K562 (cell line): ENCODE data around the gene COQ9. TPM values are rescaled to one million over a fixed set of nuclear protein-coding genes. Genes with fewer than 3 reads are reported as not detected.

ENCODE experiments used
- ATAC-seq: fragments of 200-7000 bp; cut with Tn5 transposase; 3 replicates; pipeline ENCODE4 v1.9.1; 2020; ENCODE audit warnings: moderate library complexity
- BruUV-seq: library from RNA; stranded (reverse); fragments of 400-500 nt; replicated peaks from 2 replicates; lab custom pipeline; 2021; lab: Mats Ljungman, UMichigan
- CTCF ChIA-PET: fragments of 300-600 bp; formaldehyde crosslinking; extraction: SDS; loops from one replicate; lab custom pipeline; 2021; ENCODE audit warnings: low intra/inter-chr PET ratio; lab: Yijun Ruan, JAX
- POLR2A ChIA-PET: fragments of 300-600, 350-650 bp; sonication (Branson Sonifier 250); formaldehyde crosslinking; extraction: SDS; loops from one replicate; lab custom pipeline; 2021; ENCODE audit warnings: antibody characterized with exemption, inconsistent platforms; lab: Yijun Ruan, JAX
- DNase-seq, 4 experiments: peaks; one replicate each; pipeline versions ENCODE4 v3.0.0 to v3.0.0-alpha.2; 2011 to 2018; ENCODE audit warnings: low spot score in 3 of 4, mixed read lengths in 3 of 4; ENCODE audit errors: extremely low read depth in 1 of 4
- FAIRE-seq: peaks from 2 replicates; lab custom pipeline; 2011; peaks lifted over from hg19 to GRCh38; lab: Jason Lieb, UNC
- H2AFZ ChIP-seq: 2 replicates; pipeline ENCODE4 v1.6.0; 2011; ENCODE audit warnings: low read depth, low read length, control low read depth, inconsistent platforms
- H3K27ac ChIP-seq: fragments of 200-600 bp; 3 replicates; pipeline ENCODE4 v1.8.0; 2011; ENCODE audit warnings: low read depth, mild to moderate bottlenecking, control low read depth, inconsistent platforms, low read length, moderate library complexity, mixed read lengths; ENCODE audit errors: extremely low read depth
- H3K27me3 ChIP-seq, 2 experiments: fragments of 300-600 bp in 1 of 2; 2 replicates in 1 of 2; 3 replicates in 1 of 2; pipeline versions ENCODE4 v1.6.0 to v1.8.0; 2011; ENCODE audit warnings: inconsistent platforms in 2 of 2, low read length in 2 of 2, mild to moderate bottlenecking in 1 of 2, mixed read lengths in 1 of 2, moderate library complexity in 1 of 2; ENCODE audit not compliant: control insufficient read depth in 2 of 2, insufficient read depth in 2 of 2
- H3K36me3 ChIP-seq: fragments of 300-600 bp; 3 replicates; pipeline ENCODE4 v1.8.0; 2011; ENCODE audit warnings: mild to moderate bottlenecking, low read length, inconsistent platforms; ENCODE audit not compliant: control insufficient read depth, insufficient read depth
- H3K4me1 ChIP-seq, 2 experiments: fragments of 200-600 bp in 1 of 2; replicated peaks in 1 of 2; 2 replicates in 1 of 2; 3 replicates in 1 of 2; pipeline versions ENCODE4 v1.5.1 to v1.8.0; 2011; ENCODE audit warnings: inconsistent platforms in 2 of 2, low read length in 2 of 2, mild to moderate bottlenecking in 1 of 2, mixed read lengths in 1 of 2, moderate library complexity in 1 of 2; ENCODE audit not compliant: control insufficient read depth in 2 of 2, insufficient read depth in 2 of 2
- H3K4me2 ChIP-seq: 2 replicates; pipeline ENCODE4 v1.6.1; 2011; ENCODE audit warnings: low read length, control low read depth, inconsistent platforms, mixed read lengths; ENCODE audit not compliant: insufficient read depth
- H3K4me3 ChIP-seq: fragments of 200-600 bp; sonication (generic), shearing (Covaris generic); 2 replicates; pipeline ENCODE4 v1.5.1; 2016; ENCODE audit warnings: control low read depth, inconsistent platforms
- H3K79me2 ChIP-seq: fragments of 200-600 bp; 3 replicates; pipeline ENCODE4 v1.8.0; 2011; ENCODE audit warnings: low read length, inconsistent platforms; ENCODE audit not compliant: control insufficient read depth, insufficient read depth
- H3K9ac ChIP-seq, 2 experiments: 2 replicates each; pipeline versions ENCODE4 v1.6.0 to v1.6.1; 2011; ENCODE audit warnings: low read depth in 2 of 2, low read length in 2 of 2, control low read depth in 1 of 2, inconsistent platforms in 1 of 2, mild to moderate bottlenecking in 1 of 2, mixed read lengths in 1 of 2; ENCODE audit not compliant: insufficient read depth in 1 of 2
- H3K9me1 ChIP-seq: one replicate; pipeline ENCODE4 v1.6.0; 2011; ENCODE audit warnings: inconsistent platforms, mild to moderate bottlenecking, low read length, moderate library complexity; ENCODE audit not compliant: control insufficient read depth, insufficient read depth
- H3K9me3 ChIP-seq: replicated peaks from 2 replicates; pipeline ENCODE4 v1.5.1; 2011; ENCODE audit warnings: low read depth, low read length, inconsistent platforms; ENCODE audit not compliant: control insufficient read depth, insufficient read depth
- H4K20me1 ChIP-seq: replicated peaks from 2 replicates; pipeline ENCODE4 v1.6.1; 2011; ENCODE audit warnings: low read length, inconsistent platforms, mixed read lengths; ENCODE audit not compliant: control insufficient read depth, insufficient read depth
- CSDE1 ChIP-seq, 2 experiments: fragments of 450-650 bp; IDR thresholded peaks; 2 replicates each; pipeline ENCODE4 v1.6.1; 2016; ENCODE audit warnings: mild to moderate bottlenecking in 1 of 2
- FOS ChIP-seq: IDR thresholded peaks from 3 replicates; pipeline ENCODE4 v1.6.1; 2011; ENCODE audit not compliant: insufficient read length; ENCODE audit errors: extremely low read depth
- ILF3 ChIP-seq: fragments of 450-650 bp; IDR thresholded peaks from 2 replicates; pipeline ENCODE4 v1.6.1; 2018; ENCODE audit warnings: antibody characterized with exemption, mild to moderate bottlenecking, moderate library complexity, borderline replicate concordance
- MTF1 ChIP-seq: fragments of 250-450 bp; sonication (Bioruptor Pico); IDR thresholded peaks from 2 replicates; pipeline ENCODE4 v1.9.0; 2021; ENCODE audit warnings: moderate library complexity, mild to moderate bottlenecking, inconsistent platforms, borderline replicate concordance
- PHF20 ChIP-seq: fragments of 450-650 bp; IDR thresholded peaks from 2 replicates; pipeline ENCODE4 v1.6.1; 2018; ENCODE audit not compliant: partially characterized antibody
- POLR2A ChIP-seq: fragments of 450-650 bp; conservative IDR thresholded peaks from 2 replicates; pipeline ENCODE4 v1.6.1; 2016
- RBM25 ChIP-seq: fragments of 200-400 bp; formaldehyde crosslinking; IDR thresholded peaks from 2 replicates; pipeline ENCODE4 v1.6.1; 2018; ENCODE audit warnings: low read length, low read depth, moderate library complexity; ENCODE audit not compliant: severe bottlenecking
- SMAD2 ChIP-seq: fragments of 150-350 bp; IDR thresholded peaks from 2 replicates; pipeline ENCODE4 v1.6.1; 2014; ENCODE audit warnings: low read depth, mild to moderate bottlenecking, low read length
- SMARCE1 ChIP-seq: fragments of 450-650 bp; IDR thresholded peaks from 2 replicates; pipeline ENCODE4 v1.7.1; 2016; ENCODE audit warnings: mild to moderate bottlenecking
- ZNF146 ChIP-seq: IDR thresholded peaks from one replicate; pipeline ENCODE4 v1.6.1; 2018; ENCODE audit warnings: missing compliant biosample characterization; ENCODE audit not compliant: unreplicated experiment
- ZNF3 ChIP-seq: fragments of 250-450 bp; sonication (Bioruptor Pico); IDR thresholded peaks from 2 replicates; pipeline ENCODE4 v1.5.0; 2021; ENCODE audit warnings: mild to moderate bottlenecking, moderate library complexity
- ZNF347 ChIP-seq: fragments of 450-650 bp; formaldehyde crosslinking; IDR thresholded peaks from 2 replicates; pipeline ENCODE4 v1.4.0; 2020; ENCODE audit warnings: low read depth, mild to moderate bottlenecking, moderate library complexity
- WGBS: fragments of 100-300 bp; shearing (Covaris generic); methylation state at CpG from one replicate; pipeline ENCODE4 v1.1.6; 2016; ENCODE audit warnings: low coverage, mixed read lengths; ENCODE audit not compliant: insufficient coverage; ENCODE audit errors: missing lambda C conversion rate; 5-methylcytosine and 5-hydroxymethylcytosine counted together
- in situ Hi-C: fragments of 300-500 bp; cut with MboI; formaldehyde crosslinking; loops from 4 replicates; pipeline ENCODE4 v1.15.0; 2018; ENCODE audit warnings: inconsistent platforms, mixed read lengths
- intact Hi-C: fragments of 100-400 bp; cut with micrococcal nuclease; formaldehyde crosslinking; loops from 2 replicates; pipeline ENCODE4 v1.14.2; 2022
- polyA plus RNA-seq, 8 experiments: library from polyadenylated mRNA; depleted of rRNA in 4 of 8; stranded (reverse) in 5 of 8; unstranded in 3 of 8; fragments of >200 nt; fragmentation: Nextera tagmentation in 2 of 8; fragmentation: Illumina TruSeq in 1 of 8; extraction: Ambion mirVana in 2 of 8; extraction: Trizol in 1 of 8; gene quantifications; 2 replicates each; pipeline versions ENCODE4 v1.2.1 to v1.2.3, GENCODE V29; 2011 to 2014; ENCODE audit warnings: inconsistent platforms in 1 of 8, missing spikeins in 1 of 8
- total RNA-seq, 7 experiments: library from RNA; depleted of rRNA in 6 of 7; stranded (reverse); fragments of >200 nt in 6 of 7; fragmentation: Illumina TruSeq in 2 of 7; extraction: Trizol in 2 of 7; gene quantifications; 2 replicates each; pipeline versions ENCODE4 v1.2.1 to v1.2.3, GENCODE V29; 2011 to 2021; ENCODE audit warnings: low replicate concordance in 1 of 7
- TF ChIP-seq, protein P1 (sequence below): fragments of 150-350 bp; IDR thresholded peaks from 2 replicates; pipeline ENCODE4 v1.6.1; 2014; ENCODE audit warnings: low read depth, mild to moderate bottlenecking, low read length, borderline replicate concordance
- TF ChIP-seq, protein P2 (sequence below): fragments of 450-650 bp; IDR thresholded peaks from 2 replicates; pipeline ENCODE4 v1.6.1; 2016; ENCODE audit warnings: low read depth

The COQ9 gene
- total and polyA plus RNA-seq, 9 of the 15 experiments (the other 6 are each of a cell fraction or from before 2014, with no cell fraction given), result 35.0 to 139 (median 71.4) TPM

DNA sequence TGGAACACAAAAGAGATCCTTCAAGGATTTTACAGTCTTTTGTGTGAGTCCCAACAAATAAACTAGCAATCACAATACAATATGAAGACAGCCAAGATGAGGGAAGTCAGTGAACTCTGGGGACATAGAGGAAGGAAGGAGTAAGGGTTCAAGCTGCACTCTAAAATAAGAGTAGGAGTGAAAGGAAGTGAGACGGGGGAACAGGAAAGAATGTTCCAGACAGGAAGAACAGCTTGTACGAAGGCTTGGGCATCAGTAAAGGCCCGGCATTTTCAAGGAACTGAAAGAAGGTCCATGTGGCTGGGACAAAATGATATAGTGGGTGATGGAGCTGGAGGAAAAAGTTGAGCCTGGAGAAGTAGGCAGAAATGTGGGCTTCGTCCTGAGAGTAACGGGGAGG, 38.2 kb upstream of the COQ9 start:
- no peak for FAIRE-seq
- Histone ChIP-seq H4K20me1 (no peaks in the 10 kb centered on the region), H3K9me1 (no peaks in the 10 kb centered on the region), H3K9ac (no peak overlapping the region), H3K36me3 (no peaks in the 10 kb centered on the region), H3K79me2 (no peaks in the 10 kb centered on the region), H3K9me3 (no peaks in the 10 kb centered on the region), H2AFZ (no peak overlapping the region), H3K4me3 (no peak overlapping the region), H3K4me1 (peaks cover 0 to 5% of the 10 kb centered on the region in 2 experiments; a peak in 1 of 5 replicates), H3K27me3 (peaks cover 11 to 61% of the 10 kb centered on the region in 2 experiments; a peak in 4 of 5 replicates), H3K27ac (no peak overlapping the region), H3K4me2 (no peak overlapping the region)
- intact Hi-C loops (no loop called here), in situ Hi-C loops (no loop called here)
- ChIA-PET POLR2A (no interaction called here), CTCF (no interaction called here)
- ATAC-seq, result no peak
- 0% methylated on average over 5 of the region's 5 CpGs for WGBS
- DNase-seq, result no peak
- no TSS peak for BruUV-seq
- TF ChIP-seq PHF20 (no peak), ZNF347 (no peak), POLR2A (no peak), CSDE1 (IDR thresholded peaks at IDR 0.05) (no peak), MTF1 (no peak), ZNF146 (CRISPR knock-in tag) (no peak), RBM25 (no peak), ZNF3 (CRISPR knock-in tag) (no peak), SMAD2 (no peak), FOS (no peak), SMARCE1 (no peak), ILF3 (no peak)
- TF ChIP-seq, protein P1, sequence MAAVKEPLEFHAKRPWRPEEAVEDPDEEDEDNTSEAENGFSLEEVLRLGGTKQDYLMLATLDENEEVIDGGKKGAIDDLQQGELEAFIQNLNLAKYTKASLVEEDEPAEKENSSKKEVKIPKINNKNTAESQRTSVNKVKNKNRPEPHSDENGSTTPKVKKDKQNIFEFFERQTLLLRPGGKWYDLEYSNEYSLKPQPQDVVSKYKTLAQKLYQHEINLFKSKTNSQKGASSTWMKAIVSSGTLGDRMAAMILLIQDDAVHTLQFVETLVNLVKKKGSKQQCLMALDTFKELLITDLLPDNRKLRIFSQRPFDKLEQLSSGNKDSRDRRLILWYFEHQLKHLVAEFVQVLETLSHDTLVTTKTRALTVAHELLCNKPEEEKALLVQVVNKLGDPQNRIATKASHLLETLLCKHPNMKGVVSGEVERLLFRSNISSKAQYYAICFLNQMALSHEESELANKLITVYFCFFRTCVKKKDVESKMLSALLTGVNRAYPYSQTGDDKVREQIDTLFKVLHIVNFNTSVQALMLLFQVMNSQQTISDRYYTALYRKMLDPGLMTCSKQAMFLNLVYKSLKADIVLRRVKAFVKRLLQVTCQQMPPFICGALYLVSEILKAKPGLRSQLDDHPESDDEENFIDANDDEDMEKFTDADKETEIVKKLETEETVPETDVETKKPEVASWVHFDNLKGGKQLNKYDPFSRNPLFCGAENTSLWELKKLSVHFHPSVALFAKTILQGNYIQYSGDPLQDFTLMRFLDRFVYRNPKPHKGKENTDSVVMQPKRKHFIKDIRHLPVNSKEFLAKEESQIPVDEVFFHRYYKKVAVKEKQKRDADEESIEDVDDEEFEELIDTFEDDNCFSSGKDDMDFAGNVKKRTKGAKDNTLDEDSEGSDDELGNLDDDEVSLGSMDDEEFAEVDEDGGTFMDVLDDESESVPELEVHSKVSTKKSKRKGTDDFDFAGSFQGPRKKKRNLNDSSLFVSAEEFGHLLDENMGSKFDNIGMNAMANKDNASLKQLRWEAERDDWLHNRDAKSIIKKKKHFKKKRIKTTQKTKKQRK, result no peak
- TF ChIP-seq, protein P2, sequence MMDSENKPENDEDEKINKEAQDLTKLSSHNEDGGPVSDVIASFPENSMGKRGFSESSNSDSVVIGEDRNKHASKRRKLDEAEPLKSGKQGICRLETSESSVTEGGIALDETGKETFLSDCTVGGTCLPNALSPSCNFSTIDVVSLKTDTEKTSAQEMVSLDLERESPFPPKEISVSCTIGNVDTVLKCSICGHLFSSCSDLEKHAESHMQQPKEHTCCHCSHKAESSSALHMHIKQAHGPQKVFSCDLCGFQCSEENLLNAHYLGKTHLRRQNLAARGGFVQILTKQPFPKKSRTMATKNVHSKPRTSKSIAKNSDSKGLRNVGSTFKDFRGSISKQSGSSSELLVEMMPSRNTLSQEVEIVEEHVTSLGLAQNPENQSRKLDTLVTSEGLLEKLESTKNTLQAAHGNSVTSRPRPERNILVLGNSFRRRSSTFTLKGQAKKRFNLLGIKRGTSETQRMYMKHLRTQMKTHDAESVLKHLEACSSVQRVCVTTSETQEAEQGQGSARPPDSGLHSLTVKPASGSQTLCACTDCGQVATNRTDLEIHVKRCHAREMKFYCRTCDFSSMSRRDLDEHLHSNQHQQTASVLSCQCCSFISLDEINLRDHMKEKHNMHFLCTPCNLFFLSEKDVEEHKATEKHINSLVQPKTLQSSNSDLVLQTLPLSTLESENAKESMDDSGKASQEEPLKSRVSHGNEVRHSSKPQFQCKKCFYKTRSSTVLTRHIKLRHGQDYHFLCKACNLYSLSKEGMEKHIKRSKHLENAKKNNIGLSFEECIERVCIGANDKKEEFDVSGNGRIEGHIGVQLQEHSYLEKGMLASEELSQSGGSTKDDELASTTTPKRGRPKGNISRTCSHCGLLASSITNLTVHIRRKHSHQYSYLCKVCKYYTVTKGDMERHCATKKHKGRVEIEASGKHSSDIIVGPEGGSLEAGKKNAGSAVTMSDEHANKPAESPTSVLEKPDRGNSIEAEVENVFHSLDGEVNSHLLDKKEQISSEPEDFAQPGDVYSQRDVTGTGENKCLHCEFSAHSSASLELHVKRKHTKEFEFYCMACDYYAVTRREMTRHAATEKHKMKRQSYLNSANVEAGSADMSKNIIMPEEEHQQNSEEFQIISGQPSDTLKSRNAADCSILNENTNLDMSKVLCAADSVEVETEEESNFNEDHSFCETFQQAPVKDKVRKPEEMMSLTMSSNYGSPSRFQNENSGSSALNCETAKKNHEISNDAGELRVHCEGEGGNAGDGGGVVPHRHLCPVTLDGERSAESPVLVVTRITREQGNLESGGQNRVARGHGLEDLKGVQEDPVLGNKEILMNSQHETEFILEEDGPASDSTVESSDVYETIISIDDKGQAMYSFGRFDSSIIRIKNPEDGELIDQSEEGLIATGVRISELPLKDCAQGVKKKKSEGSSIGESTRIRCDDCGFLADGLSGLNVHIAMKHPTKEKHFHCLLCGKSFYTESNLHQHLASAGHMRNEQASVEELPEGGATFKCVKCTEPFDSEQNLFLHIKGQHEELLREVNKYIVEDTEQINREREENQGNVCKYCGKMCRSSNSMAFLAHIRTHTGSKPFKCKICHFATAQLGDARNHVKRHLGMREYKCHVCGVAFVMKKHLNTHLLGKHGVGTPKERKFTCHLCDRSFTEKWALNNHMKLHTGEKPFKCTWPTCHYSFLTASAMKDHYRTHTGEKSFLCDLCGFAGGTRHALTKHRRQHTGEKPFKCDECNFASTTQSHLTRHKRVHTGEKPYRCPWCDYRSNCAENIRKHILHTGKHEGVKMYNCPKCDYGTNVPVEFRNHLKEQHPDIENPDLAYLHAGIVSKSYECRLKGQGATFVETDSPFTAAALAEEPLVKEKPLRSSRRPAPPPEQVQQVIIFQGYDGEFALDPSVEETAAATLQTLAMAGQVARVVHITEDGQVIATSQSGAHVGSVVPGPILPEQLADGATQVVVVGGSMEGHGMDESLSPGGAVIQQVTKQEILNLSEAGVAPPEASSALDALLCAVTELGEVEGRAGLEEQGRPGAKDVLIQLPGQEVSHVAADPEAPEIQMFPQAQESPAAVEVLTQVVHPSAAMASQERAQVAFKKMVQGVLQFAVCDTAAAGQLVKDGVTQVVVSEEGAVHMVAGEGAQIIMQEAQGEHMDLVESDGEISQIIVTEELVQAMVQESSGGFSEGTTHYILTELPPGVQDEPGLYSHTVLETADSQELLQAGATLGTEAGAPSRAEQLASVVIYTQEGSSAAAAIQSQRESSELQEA, result no peak
